ENCODE results near the gene VASP. TPM values are rescaled to one million over a fixed set of nuclear protein-coding genes. Genes with fewer than 3 reads are reported as not detected.
A peak's percentile ranks its signal among the peaks of the same experiment; 100 is the strongest.

VASP gene
- total RNA-seq, 1 experiment from 2014 or later: 152 TPM

GRCh38 chr19:45468159-45468651 is 39.1 kb upstream of the VASP start:
- Histone ChIP-seq H3K9me2 (ENCODE audit: insufficient read depth) (no peaks in the 10 kb centered on the region), H3K4me2 (ENCODE audit: low read length) (peak overlapping the region; percentile 100), H3K27me3 (ENCODE audit: insufficient read depth, low read length) (no peaks in the 10 kb centered on the region), H3K36me3 (ENCODE audit: control insufficient read depth in 1 of 2, insufficient read depth in 2 of 2, low read length in 2 of 2) (no peaks in the 10 kb centered on the region; a peak in 1 of 4 replicates), H4K20me1 (ENCODE audit: insufficient read depth) (no peaks in the 10 kb centered on the region; the same call in 1 of the 2 replicates), H3K9ac (ENCODE audit: low read length) (peak overlapping the region; percentile 99), H3K27ac (ENCODE audit: low read depth, low read length) (peak overlapping the region; percentile 78), H3K9me3 (ENCODE audit: control insufficient read depth in 1 of 2, insufficient read depth in 1 of 2, low read depth in 1 of 2, low read length in 2 of 2) (no peaks in the 10 kb centered on the region), H2AFZ (ENCODE audit: low read depth, low read length, poor library complexity, severe bottlenecking) (no peak overlapping the region), H3K79me2 (ENCODE audit: insufficient read depth, low read length) (peaks cover 23% of the 10 kb centered on the region; the same call in 1 of the 2 replicates), H3K4me3 (replicated peaks in 1 of 2; ENCODE audit: low read depth in 1 of 2, low read length in 2 of 2) (peak overlapping the region; percentile 74 to 97), H3K4me1 (ENCODE audit: control insufficient read depth in 1 of 2, insufficient read depth in 2 of 2, low read length in 2 of 2) (peaks cover 4 to 43% of the 10 kb centered on the region in 2 experiments)
- ATAC-seq (peak; percentile 2; the same call in 1 of the 2 replicates), DNase-seq (ENCODE audit: low read depth, low spot score) (no peak)
- ChIA-PET CTCF (interaction anchor here (1.0 to 4.7 kb wide), 8 partner anchors 10 to 174 kb away, joined by 3 to 56 read pairs (median 4); no protein-coding TSS in a partner anchor), RAD21 (ENCODE audit: low non-redundant PET in 1 of 2, low total read pairs in 2 of 2, uncharacterized antibody in 2 of 2, unreplicated experiment in 2 of 2) (interaction anchor here (0.7 to 2.0 kb wide), 4 partner anchors 11 to 29 kb away, joined by 3 to 8 read pairs (median 4); no protein-coding TSS in a partner anchor), POLR2A (interaction anchor here (0.8 to 5.4 kb wide), 25 partner anchors 10 to 209 kb away, joined by 3 to 72 read pairs (median 4); partner anchors contain the start of genes GIPR and PPP1R13L)
- TSS peak; percentile 90 for BruUV-seq (replicated peaks)
- TF ChIP-seq SP1 (IDR thresholded peaks at IDR 0.05; ENCODE audit: low read depth) (no peak), SIN3A (IDR thresholded peaks at IDR 0.05; ENCODE audit: low read depth) (no peak), EZH2phosphoT487 (IDR thresholded peaks at IDR 0.05; ENCODE audit: borderline replicate concordance) (no peak)
- intact Hi-C loops (cut with micrococcal nuclease): loop anchor here (1.0 kb wide), 1 partner anchor 13 kb away; no protein-coding TSS in a partner anchor

GRCh38 chr19:45468803-45469131 is 38.5 kb upstream of the VASP start:
- intact Hi-C loops (cut with micrococcal nuclease): loop anchor here (1.0 kb wide), 1 partner anchor 13 kb away; no protein-coding TSS in a partner anchor
- peak overlapping the region; percentile 99 for H3K9ac ChIP-seq (ENCODE audit: low read length)
- H3K79me2 ChIP-seq (ENCODE audit: insufficient read depth, low read length): peaks cover 23% of the 10 kb centered on the region; the same call in 1 of the 2 replicates
- POLR2A ChIA-PET: interaction anchor here (0.8 to 5.4 kb wide), 14 partner anchors 9 to 209 kb away, joined by 3 to 72 read pairs (median 6); no protein-coding TSS in a partner anchor
- H3K4me2 ChIP-seq (ENCODE audit: low read length): peak overlapping the region; percentile 100
- H3K36me3 ChIP-seq (ENCODE audit: control insufficient read depth in 1 of 2, insufficient read depth in 2 of 2, low read length in 2 of 2): no peaks in the 10 kb centered on the region; a peak in 1 of 4 replicates
- H3K9me2 ChIP-seq (ENCODE audit: insufficient read depth): no peaks in the 10 kb centered on the region
- H3K4me1 ChIP-seq (ENCODE audit: control insufficient read depth in 1 of 2, insufficient read depth in 2 of 2, low read length in 2 of 2): peaks cover 4 to 43% of the 10 kb centered on the region in 2 experiments
- CTCF ChIA-PET: interaction anchor here (1.1 to 4.7 kb wide), 6 partner anchors 11 to 173 kb away, joined by 3 to 56 read pairs (median 8); no protein-coding TSS in a partner anchor
- H3K27me3 ChIP-seq (ENCODE audit: insufficient read depth, low read length): no peaks in the 10 kb centered on the region
- H4K20me1 ChIP-seq (ENCODE audit: insufficient read depth): no peaks in the 10 kb centered on the region; the same call in 1 of the 2 replicates
- TSS peak; percentile 95 for BruUV-seq (replicated peaks)
- ATAC-seq: peak; percentile 57
- TF ChIP-seq ELF1 (IDR thresholded peaks at IDR 0.05; ENCODE audit: borderline replicate concordance, low read depth): no peak
- TF ChIP-seq SIN3A (IDR thresholded peaks at IDR 0.05; ENCODE audit: low read depth): no peak
- no peak for TF ChIP-seq EZH2 (IDR thresholded peaks at IDR 0.05)
- TF ChIP-seq EZH2phosphoT487 (IDR thresholded peaks at IDR 0.05; ENCODE audit: borderline replicate concordance): no peak
- TF ChIP-seq TCF7L2 (IDR thresholded peaks at IDR 0.05; ENCODE audit: borderline replicate concordance, extremely low read depth, insufficient read depth, insufficient read length): no peak
- TF ChIP-seq YY1 (IDR thresholded peaks at IDR 0.05; ENCODE audit: extremely low read depth, insufficient replicate concordance, low read depth, low read length): no peak
- H2AFZ ChIP-seq (ENCODE audit: low read depth, low read length, poor library complexity, severe bottlenecking): no peak overlapping the region
- RAD21 ChIA-PET (ENCODE audit: low non-redundant PET in 1 of 2, low total read pairs in 2 of 2, uncharacterized antibody in 2 of 2, unreplicated experiment in 2 of 2): interaction anchor here (1.2 to 1.7 kb wide), 2 partner anchors 10 kb away, joined by 4 to 8 read pairs; no protein-coding TSS in a partner anchor
- peak overlapping the region; percentile 74 to 97 for H3K4me3 ChIP-seq (replicated peaks in 1 of 2; ENCODE audit: low read depth in 1 of 2, low read length in 2 of 2)
- DNase-seq (ENCODE audit: low read depth, low spot score): no peak
- H3K27ac ChIP-seq (ENCODE audit: low read depth, low read length): peak overlapping the region; percentile 78
- H3K9me3 ChIP-seq (ENCODE audit: control insufficient read depth in 1 of 2, insufficient read depth in 1 of 2, low read depth in 1 of 2, low read length in 2 of 2): no peaks in the 10 kb centered on the region
